Stimulated activated naive CD8-positive, alpha-beta T cell treated with anti-CD3 and anti-CD28 coated beads, Interleukin-15, amount 100 ng/mL, for 72 hours (primary cell): ENCODE results near the gene LEP.
A peak's percentile ranks its signal among the peaks of the same experiment; 100 is the strongest.

Experiments used
- ATAC-seq: fragments of 150-1000 bp; cut with Tn5 transposase; 2 replicates; pipeline ENCODE4 v1.10.0; 2021; ENCODE audit warnings: mild to moderate bottlenecking, moderate library complexity
- DNase-seq, 2 donors: peaks; one replicate each; pipeline ENCODE4 v3.0.0; 2021 to 2022
- H3K27ac Mint-ChIP-seq, 2 donors: one replicate each; pipeline ENCODE4 v1.8.0; 2022; ENCODE audit warnings: mild to moderate bottlenecking in 2 of 2, mixed read lengths in 2 of 2, moderate library complexity in 2 of 2
- H3K27me3 Mint-ChIP-seq: one replicate; pipeline ENCODE4 v1.8.0; 2022; ENCODE audit warnings: mixed read lengths
- H3K4me1 Mint-ChIP-seq: one replicate; pipeline ENCODE4 v1.8.0; 2022; ENCODE audit warnings: mild to moderate bottlenecking, mixed read lengths
- H3K4me3 Mint-ChIP-seq, 2 donors: one replicate each; pipeline ENCODE4 v1.8.0; 2022; ENCODE audit warnings: mild to moderate bottlenecking in 2 of 2, mixed read lengths in 2 of 2, moderate library complexity in 1 of 2
- H3K9me3 Mint-ChIP-seq, 2 donors: one replicate each; pipeline ENCODE4 v1.8.0; 2022; ENCODE audit warnings: mixed read lengths in 2 of 2

The LEP gene

GRCh38 chr7:128240696-128241386, at the start of gene LEP:
Gene LEP (plus strand): TSS chr7:128241278. CDS start chr7:128252019, 10,741 bp downstream.
- Mint-ChIP-seq H3K27ac (no peak within 1 kb of the TSS), H3K9me3 (peaks cover 15 to 23% of the 10 kb centered on the region in 2 donors), H3K4me3 (no peak within 1 kb of the TSS), H3K4me1 (peaks cover 11% of the 10 kb centered on the region), H3K27me3 (peaks cover 35% of the 10 kb centered on the region)
- no peak for ATAC-seq
- DNase-seq: no peak

- Mint-ChIP-seq H3K4me3 (no peak overlapping the region), H3K9me3 (peaks cover 29 to 34% of the 10 kb centered on the region in 2 donors), H3K27me3 (peaks cover 32% of the 10 kb centered on the region), H3K27ac (no peak overlapping the region), H3K4me1 (peaks cover 6% of the 10 kb centered on the region)
- DNase-seq: no peak
- no peak for ATAC-seq
Observed at GRCh38 chr7:128192497-128193142, 48.5 kb upstream of the LEP start.

- Mint-ChIP-seq H3K9me3 (peaks cover 29 to 34% of the 10 kb centered on the region in 2 donors), H3K4me3 (no peak overlapping the region), H3K27ac (no peak overlapping the region), H3K27me3 (peaks cover 25% of the 10 kb centered on the region), H3K4me1 (peaks cover 6% of the 10 kb centered on the region)
- DNase-seq (no peak), ATAC-seq (no peak)
Observed at GRCh38 chr7:128194533-128195282, 46.4 kb upstream of the LEP start.

GRCh38 chr7:128197589-128197988, 43.5 kb upstream of the LEP start:
- no peak for ATAC-seq

GRCh38 chr7:128197989-128198580, 43.0 kb upstream of the LEP start:
- Mint-ChIP-seq H3K4me1 (peaks cover 22% of the 10 kb centered on the region), H3K27me3 (peaks cover 34% of the 10 kb centered on the region), H3K9me3 (peaks cover 29 to 34% of the 10 kb centered on the region in 2 donors), H3K4me3 (no peak overlapping the region), H3K27ac (no peak overlapping the region)
- DNase-seq: no peak
- no peak for ATAC-seq

More at GRCh38 chr7:128197589-128197988, 43.5 kb upstream of the LEP start:
- Mint-ChIP-seq H3K4me3 (no peak overlapping the region), H3K4me1 (peaks cover 23% of the 10 kb centered on the region), H3K27me3 (peaks cover 31% of the 10 kb centered on the region), H3K27ac (no peak overlapping the region), H3K9me3 (peaks cover 29 to 34% of the 10 kb centered on the region in 2 donors)
- DNase-seq: no peak

- no peak for DNase-seq
- no peak for ATAC-seq
- Mint-ChIP-seq H3K4me3 (peak overlapping the region; percentile 4 to 31), H3K4me1 (peaks cover 22% of the 10 kb centered on the region), H3K9me3 (peaks cover 12 to 14% of the 10 kb centered on the region in 2 donors), H3K27me3 (peaks cover 52% of the 10 kb centered on the region), H3K27ac (no peak overlapping the region)
Observed at GRCh38 chr7:128200376-128200775, 40.7 kb upstream of the LEP start.

GRCh38 chr7:128201067-128201689, 39.9 kb upstream of the LEP start:
- ATAC-seq (peak; percentile 55), DNase-seq (no peak)
- peaks cover 60% of the 10 kb centered on the region for H3K27me3 Mint-ChIP-seq
- H3K9me3 Mint-ChIP-seq: peaks cover 7 to 12% of the 10 kb centered on the region in 2 donors
- H3K27ac Mint-ChIP-seq: no peak overlapping the region
- H3K4me3 Mint-ChIP-seq: peak overlapping the region; percentile 62 to 77
- peaks cover 22% of the 10 kb centered on the region for H3K4me1 Mint-ChIP-seq

- H3K9me3 Mint-ChIP-seq: peaks cover 2 to 6% of the 10 kb centered on the region in 2 donors
- DNase-seq (no peak), ATAC-seq (peak; percentile 14)
- peaks cover 60% of the 10 kb centered on the region for H3K27me3 Mint-ChIP-seq
- H3K4me3 Mint-ChIP-seq: peak overlapping the region; percentile 62 to 77
- H3K27ac Mint-ChIP-seq: no peak overlapping the region
- peaks cover 22% of the 10 kb centered on the region for H3K4me1 Mint-ChIP-seq
Observed at GRCh38 chr7:128201690-128202085, 39.4 kb upstream of the LEP start.

- no peak overlapping the region for H3K27ac Mint-ChIP-seq
- DNase-seq: no peak
- no peaks in the 10 kb centered on the region for H3K9me3 Mint-ChIP-seq
- H3K27me3 Mint-ChIP-seq: peaks cover 60% of the 10 kb centered on the region
- no peak for ATAC-seq
- peak overlapping the region; percentile 62 to 77 for H3K4me3 Mint-ChIP-seq
- peaks cover 22% of the 10 kb centered on the region for H3K4me1 Mint-ChIP-seq
Observed at GRCh38 chr7:128202287-128202957, 38.7 kb upstream of the LEP start.

- Mint-ChIP-seq H3K4me3 (no peak overlapping the region), H3K4me1 (peaks cover 22% of the 10 kb centered on the region), H3K27ac (no peak overlapping the region), H3K27me3 (peaks cover 60% of the 10 kb centered on the region), H3K9me3 (no peaks in the 10 kb centered on the region)
- ATAC-seq (no peak), DNase-seq (no peak)
Observed at GRCh38 chr7:128203047-128203491, 38.0 kb upstream of the LEP start.

- Mint-ChIP-seq H3K4me1 (peaks cover 22% of the 10 kb centered on the region), H3K9me3 (no peaks in the 10 kb centered on the region), H3K4me3 (no peak overlapping the region), H3K27ac (no peak overlapping the region), H3K27me3 (peaks cover 60% of the 10 kb centered on the region)
- DNase-seq (no peak), ATAC-seq (no peak)
Observed at GRCh38 chr7:128203710-128204214, 37.3 kb upstream of the LEP start.

- H3K4me1 Mint-ChIP-seq: peaks cover 22% of the 10 kb centered on the region
- H3K4me3 Mint-ChIP-seq: no peak overlapping the region
- DNase-seq: no peak
- H3K27ac Mint-ChIP-seq: no peak overlapping the region
- H3K9me3 Mint-ChIP-seq: no peaks in the 10 kb centered on the region
- no peak for ATAC-seq
- H3K27me3 Mint-ChIP-seq: peaks cover 60% of the 10 kb centered on the region
Observed at GRCh38 chr7:128204455-128204854, 36.6 kb upstream of the LEP start.

GRCh38 chr7:128205068-128205467, 36.0 kb upstream of the LEP start:
- no peak overlapping the region for H3K4me3 Mint-ChIP-seq
- no peak overlapping the region for H3K27ac Mint-ChIP-seq
- H3K9me3 Mint-ChIP-seq: no peaks in the 10 kb centered on the region
- H3K27me3 Mint-ChIP-seq: peaks cover 56% of the 10 kb centered on the region
- DNase-seq (no peak), ATAC-seq (no peak)
- peaks cover 27% of the 10 kb centered on the region for H3K4me1 Mint-ChIP-seq

GRCh38 chr7:128206017-128206746, 34.9 kb upstream of the LEP start:
- Mint-ChIP-seq H3K9me3 (no peaks in the 10 kb centered on the region), H3K27ac (no peak overlapping the region), H3K4me1 (peaks cover 18% of the 10 kb centered on the region), H3K27me3 (peaks cover 52% of the 10 kb centered on the region), H3K4me3 (no peak overlapping the region)
- DNase-seq (no peak), ATAC-seq (no peak)
